Right forelimb (tissue), 1 donor: ENCODE data around the gene BRI3BP.

ENCODE experiments used
- DNase-seq: peaks from one replicate; pipeline ENCODE4 v3.0.0-alpha.2; 2018

BRI3BP gene, protein sequence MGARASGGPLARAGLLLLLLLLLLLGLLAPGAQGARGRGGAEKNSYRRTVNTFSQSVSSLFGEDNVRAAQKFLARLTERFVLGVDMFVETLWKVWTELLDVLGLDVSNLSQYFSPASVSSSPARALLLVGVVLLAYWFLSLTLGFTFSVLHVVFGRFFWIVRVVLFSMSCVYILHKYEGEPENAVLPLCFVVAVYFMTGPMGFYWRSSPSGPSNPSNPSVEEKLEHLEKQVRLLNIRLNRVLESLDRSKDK

GRCh38 chr12:124993626-124994436 is at the start of gene BRI3BP:
Gene BRI3BP (plus strand): TSS chr12:124993645. CDS start chr12:124993791, 146 bp downstream.
- peak; percentile 54 for DNase-seq

GRCh38 chr12:124946447-124946793 is 47.0 kb upstream of the BRI3BP start:
- DNase-seq, result no peak

GRCh38 chr12:124947013-124947412 is 46.4 kb upstream of the BRI3BP start:
- DNase-seq, result no peak

- DNase-seq, result no peak
These were observed 45.7 kb upstream of the BRI3BP start for GRCh38 chr12:124947561-124948398.

- DNase-seq, result no peak
These were observed 44.4 kb upstream of the BRI3BP start for GRCh38 chr12:124949066-124949465.

- DNase-seq, result no peak
These were observed 43.4 kb upstream of the BRI3BP start for GRCh38 chr12:124949779-124950728.

GRCh38 chr12:124952295-124952694 is 41.1 kb upstream of the BRI3BP start:
- no peak for DNase-seq

DNA sequence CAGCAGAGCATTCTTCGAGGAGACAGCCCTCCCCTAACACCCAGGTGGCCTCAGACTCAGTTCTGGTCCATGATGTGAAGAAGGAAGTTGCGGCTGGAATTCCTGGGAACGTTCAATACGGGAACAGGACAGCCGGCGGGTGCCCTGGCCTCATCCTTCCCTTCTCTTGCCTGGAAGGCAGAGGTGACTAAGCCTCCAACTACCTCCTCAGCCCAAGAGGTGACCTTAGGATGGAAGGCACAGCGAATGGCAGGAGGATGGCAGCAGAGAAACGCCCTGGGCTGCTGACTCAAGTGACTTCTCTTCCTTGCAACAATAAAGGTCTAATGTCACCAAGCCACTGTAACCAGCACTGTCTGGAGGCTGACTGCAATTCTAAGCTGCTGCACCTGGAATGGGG is 40.6 kb upstream of the BRI3BP start:
- no peak for DNase-seq

- DNase-seq, result no peak
These were observed 39.6 kb upstream of the BRI3BP start for GRCh38 chr12:124953689-124954405.

DNA sequence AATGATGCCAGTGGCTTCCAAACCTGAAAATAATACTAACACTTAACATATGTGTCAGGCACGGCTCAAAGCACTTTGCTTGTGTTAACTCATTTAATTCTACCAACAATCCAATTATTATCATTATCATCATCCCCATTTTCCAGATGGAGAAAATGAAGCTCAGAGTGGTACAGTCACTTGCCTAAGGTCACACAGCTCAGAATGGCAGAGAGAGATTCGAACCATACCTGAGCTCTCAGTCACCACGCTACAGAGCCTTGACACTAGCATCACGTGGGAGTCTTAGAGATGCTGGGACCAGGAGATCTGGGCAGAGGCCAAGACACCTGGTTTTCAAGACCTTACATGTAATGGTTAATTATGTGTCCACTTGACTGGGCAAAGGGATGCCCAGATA is 38.7 kb upstream of the BRI3BP start:
- DNase-seq, result no peak

GRCh38 chr12:124956571-124956970 is 36.9 kb upstream of the BRI3BP start:
- DNase-seq, result no peak

DNA sequence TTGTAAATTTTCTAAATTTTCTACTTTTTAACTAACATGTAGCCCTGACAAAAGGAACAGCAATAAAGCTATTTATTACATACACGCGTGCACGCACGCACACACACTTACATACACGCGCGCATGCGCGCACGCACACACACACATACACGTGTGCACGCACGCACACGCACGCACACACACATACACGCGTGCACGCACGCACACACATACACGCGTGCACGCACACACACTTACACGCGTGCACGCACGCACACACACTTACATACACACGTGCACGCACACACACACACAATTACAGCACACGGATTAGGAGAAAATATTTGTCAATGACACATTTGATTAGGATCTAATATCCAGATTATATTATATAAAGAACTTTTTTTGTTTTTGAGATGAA is 32.4 kb upstream of the BRI3BP start:
- DNase-seq, result no peak

DNA sequence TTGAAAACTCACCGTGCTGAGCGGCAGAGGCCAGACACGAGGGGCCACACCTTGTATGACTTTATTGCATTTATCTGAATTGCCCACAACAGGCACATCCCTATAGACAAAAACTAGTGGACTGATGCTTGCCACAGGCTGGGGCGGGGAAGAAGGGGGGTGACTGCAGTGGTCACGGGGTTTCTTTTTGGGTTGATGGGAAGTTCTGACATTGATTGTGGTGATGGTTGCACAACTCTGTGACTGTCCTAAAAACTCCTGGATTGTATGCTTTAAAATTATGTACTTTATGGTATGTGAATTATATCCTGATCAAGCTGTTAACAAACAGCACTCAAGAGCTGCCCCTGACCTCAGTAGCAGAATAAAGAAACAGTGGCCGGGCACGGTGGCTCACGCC is 30.2 kb upstream of the BRI3BP start:
- no peak for DNase-seq

DNA sequence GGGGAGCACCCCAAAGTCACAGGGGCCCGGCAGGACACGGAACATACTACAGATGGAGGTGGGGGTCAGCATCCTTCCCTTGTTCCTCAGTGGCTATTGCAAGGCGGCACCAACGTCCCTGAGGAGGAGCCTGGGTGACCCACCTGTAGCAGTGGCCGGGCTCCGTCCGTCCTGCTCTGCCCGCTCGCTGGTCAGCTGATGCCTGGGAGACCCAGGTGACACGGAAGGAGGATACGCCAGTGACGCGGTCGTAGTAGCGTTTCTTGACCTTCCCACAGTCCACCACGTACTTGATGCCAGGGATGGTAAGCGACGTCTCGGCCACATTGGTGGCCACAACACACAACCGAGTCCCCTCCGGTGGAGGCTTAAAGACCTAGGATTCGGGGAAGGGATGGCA is 29.2 kb upstream of the BRI3BP start:
- DNase-seq, result no peak

- DNase-seq, result no peak
These were observed 28.5 kb upstream of the BRI3BP start for GRCh38 chr12:124964836-124965462.

DNA sequence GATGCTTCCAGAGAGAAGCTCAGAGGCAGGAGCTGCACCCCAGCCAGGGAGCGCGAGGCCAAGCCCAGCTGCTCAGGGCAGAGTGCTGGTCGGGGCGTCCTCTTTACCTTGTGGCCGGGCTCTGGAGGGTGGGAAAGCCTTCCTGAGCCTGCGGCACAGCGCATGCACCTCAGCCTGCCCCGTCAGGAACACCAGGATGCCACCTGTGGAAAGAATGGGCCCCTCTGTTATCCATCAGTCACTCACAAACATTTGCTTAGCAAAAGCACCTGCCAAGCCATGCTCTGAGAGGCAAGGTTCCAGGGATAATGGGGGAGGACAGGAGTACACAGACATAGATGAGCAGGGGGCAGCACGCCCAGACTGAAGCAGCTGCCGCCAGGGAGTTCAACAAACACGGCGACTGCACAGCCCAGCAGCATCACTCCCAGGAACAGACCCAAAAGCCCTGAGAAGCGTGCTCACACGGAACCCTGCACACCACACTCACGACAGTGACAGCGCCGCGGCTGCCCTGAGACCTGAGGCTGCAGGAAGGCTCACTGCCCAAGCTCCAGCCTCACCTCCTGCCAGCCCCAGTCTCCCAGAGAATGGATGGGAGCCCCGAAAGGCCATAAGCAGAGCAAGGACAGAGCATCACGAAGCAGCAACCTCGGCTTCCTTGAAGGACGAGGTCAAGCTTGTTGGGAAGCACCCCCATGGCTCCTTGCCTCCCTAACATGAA is 26.3 kb upstream of the BRI3BP start:
- DNase-seq, result no peak

- DNase-seq, result no peak
These were observed 24.8 kb upstream of the BRI3BP start for GRCh38 chr12:124968656-124969055.

GRCh38 chr12:124970647-124971402 is 22.6 kb upstream of the BRI3BP start:
- no peak for DNase-seq

GRCh38 chr12:124971603-124972002 is 21.8 kb upstream of the BRI3BP start:
- DNase-seq, result no peak

GRCh38 chr12:124972211-124972610 is 21.2 kb upstream of the BRI3BP start:
- no peak for DNase-seq
